ENCODE data around the gene SALL1. TPM values are rescaled to one million over a fixed set of nuclear protein-coding genes. Genes with fewer than 3 reads are reported as not detected.

The SALL1 gene
- total RNA-seq, 1 donor from 2014 or later = not detected

DNA sequence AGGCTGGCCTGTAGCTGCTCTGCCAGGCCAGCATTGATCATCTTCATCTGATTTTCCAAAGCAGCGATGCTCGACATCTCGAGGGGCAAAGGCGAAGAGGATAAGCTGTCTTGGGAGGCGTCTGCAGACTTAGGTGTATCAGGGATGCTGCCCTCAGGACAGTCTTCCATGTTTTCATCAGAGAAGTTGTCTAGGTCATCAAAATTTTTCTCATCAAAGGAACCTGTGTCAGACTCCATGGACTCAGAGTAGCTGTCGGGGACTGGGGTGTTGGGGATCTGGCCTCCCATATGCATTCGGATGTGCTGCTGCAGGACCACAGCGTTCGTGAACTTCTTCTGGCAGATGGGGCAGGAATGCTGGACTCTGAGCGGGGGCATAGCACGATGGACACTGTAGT lies 11.5 kb downstream of the SALL1 start:
- no peak for ATAC-seq

DNA sequence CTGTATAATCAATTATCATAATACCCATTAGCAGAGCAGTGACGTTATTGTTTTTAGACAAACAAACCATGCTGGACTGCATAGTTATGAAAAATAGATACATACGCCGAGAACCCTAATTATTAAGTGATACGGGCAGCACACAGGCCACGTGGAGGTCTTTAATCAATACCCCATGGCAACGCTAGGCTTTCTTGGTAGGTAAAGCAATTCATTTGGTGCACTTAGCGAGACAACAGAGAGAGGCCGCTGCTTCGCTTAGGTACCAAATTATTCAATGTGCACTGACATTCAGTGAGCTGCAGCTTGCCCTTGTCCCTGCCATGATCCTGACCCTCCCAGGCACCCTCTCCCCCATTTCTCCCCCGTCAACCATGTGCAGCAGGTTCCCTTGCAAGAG lies 12.9 kb downstream of the SALL1 start:
- no peak for ATAC-seq

DNA sequence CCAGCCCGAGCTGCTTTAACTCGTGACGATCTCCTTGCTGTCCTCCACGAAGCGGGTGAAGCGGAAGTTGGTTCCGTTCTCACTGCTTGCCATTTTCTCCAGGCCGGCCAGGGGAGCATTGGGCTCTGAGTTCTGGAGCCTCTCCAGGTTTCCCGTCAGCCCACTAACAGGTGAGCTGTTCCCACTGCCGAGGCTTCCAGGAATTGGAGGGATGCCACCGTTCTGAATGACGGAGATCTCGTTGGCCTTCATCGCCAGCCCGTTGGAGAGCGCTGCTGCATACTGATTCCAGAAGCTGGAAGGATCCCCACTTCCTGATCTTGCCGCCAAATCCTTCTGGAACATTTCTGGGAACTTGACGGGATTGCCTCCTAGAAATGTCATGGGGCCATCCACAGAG lies 14.0 kb downstream of the SALL1 start:
- ATAC-seq = no peak

- no peak for ATAC-seq
Observed at GRCh38 chr16:51134876-51135275, 16.2 kb downstream of the SALL1 start.

DNA sequence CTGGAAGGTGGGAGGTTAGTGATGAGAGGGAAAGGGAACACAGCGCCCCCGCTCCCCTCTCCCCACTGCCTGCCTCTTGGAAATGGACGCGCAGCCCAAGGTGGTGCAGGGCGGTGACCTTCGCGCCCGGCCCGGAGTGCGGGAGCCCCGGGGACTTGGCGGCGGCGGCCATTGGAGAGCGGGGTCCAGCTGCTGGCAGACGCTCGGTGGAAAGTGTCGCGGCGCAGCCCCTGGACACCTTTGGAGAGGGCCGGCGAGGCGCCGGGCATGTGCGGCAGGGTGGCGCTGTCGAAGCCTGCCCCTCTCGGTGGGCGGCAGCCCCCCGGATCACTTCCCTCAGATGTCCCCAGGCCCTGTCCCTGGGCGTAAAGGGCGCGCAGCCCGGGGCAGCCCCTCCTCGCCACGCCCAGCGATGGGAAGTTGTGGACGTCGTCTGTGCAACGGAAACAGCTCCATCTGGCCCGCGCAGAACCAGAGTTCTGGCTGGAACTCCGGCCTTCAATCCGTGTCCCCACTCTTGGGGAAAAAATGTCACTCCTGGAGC lies 16.7 kb downstream of the SALL1 start:
- no peak for ATAC-seq

- no peak for ATAC-seq
Observed at GRCh38 chr16:51133688-51134087, 17.4 kb downstream of the SALL1 start.

DNA sequence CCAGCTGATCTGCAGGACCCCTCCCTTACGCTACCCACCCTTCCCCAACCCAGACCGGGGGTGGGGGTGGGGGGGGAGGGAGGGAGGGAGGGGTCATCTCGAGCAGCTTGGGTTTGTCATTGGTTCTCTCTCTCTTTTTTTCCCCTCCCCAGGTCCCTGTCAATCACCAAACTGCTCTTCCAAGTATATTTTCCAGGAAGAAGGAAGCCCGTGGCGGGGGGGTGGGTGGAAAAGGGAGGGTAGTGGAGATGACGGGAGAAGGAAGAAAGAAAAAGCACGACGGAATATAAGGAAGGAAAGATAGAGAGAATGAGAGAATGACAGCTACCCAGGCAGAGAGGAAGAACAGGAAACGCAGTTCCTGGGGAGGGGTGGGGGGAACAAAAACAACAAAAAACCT lies 17.9 kb downstream of the SALL1 start:
- ATAC-seq = no peak

- ATAC-seq = no peak
Observed at GRCh38 chr16:51132490-51133115, 18.5 kb downstream of the SALL1 start.

DNA sequence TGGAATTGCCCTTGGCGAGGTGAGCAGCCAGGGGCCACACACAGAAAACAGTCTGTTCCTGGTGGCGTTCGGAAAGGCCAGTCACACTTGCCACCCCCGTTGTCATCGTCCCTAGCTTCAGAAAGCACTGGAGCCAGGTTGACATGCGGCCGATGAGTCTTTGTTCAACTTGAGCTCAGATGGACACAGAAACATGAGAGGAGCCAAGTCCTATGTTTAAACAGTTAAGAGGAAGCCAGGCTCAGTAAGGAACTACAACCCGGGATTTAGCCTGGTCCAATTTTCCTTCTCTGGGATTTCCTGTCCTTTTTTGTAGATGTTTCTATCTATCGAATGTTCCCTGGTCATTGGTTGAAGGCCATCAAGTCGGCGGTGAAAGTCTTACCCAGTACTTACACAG lies 19.5 kb downstream of the SALL1 start:
- ATAC-seq = no peak

GRCh38 chr16:51129105-51129504 lies 22.0 kb downstream of the SALL1 start:
- no peak for ATAC-seq

DNA sequence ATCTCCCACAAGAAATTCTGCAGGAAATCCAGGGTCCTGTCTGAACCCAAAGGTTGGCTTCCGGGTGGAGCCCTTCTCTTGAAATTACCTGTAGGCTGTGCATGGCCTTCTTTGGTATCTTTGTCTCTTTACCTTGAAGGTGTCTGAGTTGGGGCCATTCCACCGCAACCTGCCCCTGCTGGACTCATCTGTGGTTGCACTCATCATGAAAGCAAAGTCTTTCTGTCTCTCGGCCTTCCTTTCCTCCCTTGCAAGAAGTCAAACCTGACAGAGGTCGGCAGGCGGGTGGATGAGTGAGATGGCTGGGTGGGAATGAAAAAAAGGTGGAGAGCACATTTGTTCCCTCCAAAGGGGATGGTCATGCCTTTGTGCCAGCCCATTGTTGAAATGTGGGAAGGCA lies 25.1 kb downstream of the SALL1 start:
- ATAC-seq = no peak

- ATAC-seq = no peak
Observed at GRCh38 chr16:51124896-51125295, 26.2 kb downstream of the SALL1 start.

DNA sequence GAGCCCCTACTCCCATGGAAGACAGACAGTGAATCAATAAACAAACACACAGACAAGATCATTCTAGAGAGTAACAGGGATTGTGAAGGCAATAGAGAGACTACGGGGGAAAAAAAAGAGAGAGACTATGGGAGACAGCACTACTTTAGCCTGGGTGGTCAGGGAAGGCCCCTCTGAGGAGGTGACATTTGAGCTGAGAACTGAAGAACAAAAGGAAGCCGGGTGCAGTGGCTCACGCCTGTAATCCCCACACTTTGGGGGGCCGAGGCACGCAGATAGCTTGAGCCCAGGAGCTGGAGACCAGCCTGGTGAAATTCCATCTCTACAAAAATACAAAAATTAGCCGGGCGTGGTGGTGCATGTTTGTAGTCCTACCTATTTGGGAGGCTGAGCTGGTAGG lies 29.2 kb downstream of the SALL1 start:
- ATAC-seq = no peak

- ATAC-seq = no peak
Observed at GRCh38 chr16:51120730-51121347, 30.2 kb downstream of the SALL1 start.

GRCh38 chr16:51119973-51120729 lies 30.9 kb downstream of the SALL1 start:
- ATAC-seq = no peak

DNA sequence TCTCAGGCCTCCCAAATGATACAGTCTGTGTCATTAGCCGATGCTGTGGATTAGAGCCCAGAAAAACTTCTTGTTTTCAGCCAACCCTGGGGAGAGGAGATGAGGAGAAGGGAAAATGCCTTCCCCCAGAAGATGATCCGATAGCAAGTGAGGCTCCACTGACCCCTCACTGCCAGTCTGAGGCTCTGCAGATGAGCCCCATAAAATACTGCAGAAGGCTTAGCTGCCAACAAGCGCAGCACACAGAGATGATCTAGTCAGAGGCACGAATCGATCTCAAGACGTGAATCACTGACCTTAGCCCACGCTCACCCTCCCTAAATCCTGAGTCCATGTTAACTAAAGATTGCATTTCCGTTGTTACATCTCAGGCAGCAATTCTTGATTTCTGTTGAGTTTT lies 31.5 kb downstream of the SALL1 start:
- ATAC-seq = no peak

GRCh38 chr16:51116353-51116752 lies 34.7 kb downstream of the SALL1 start:
- no peak for ATAC-seq

DNA sequence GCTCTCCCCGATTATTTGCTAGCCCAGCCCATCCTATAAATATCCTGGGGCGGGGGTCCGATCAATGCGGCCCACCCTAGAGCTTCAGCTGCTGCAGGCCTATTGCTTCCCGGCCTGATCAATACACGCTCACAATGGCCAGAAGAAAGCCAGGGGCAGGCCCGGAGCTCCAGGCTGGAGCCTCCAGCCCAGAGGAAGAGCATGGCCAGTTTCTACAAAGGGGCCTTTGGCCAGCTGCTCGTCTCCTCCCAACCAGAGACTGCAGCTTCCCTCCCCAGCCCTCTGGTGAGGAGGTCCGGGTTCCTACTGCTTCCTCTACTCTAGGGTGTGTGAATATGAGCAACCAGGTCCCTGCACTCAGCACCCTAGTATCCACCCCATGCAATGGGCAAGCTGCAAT lies 36.7 kb downstream of the SALL1 start:
- no peak for ATAC-seq

- ATAC-seq = no peak
Observed at GRCh38 chr16:51113236-51114125, 37.6 kb downstream of the SALL1 start.

DNA sequence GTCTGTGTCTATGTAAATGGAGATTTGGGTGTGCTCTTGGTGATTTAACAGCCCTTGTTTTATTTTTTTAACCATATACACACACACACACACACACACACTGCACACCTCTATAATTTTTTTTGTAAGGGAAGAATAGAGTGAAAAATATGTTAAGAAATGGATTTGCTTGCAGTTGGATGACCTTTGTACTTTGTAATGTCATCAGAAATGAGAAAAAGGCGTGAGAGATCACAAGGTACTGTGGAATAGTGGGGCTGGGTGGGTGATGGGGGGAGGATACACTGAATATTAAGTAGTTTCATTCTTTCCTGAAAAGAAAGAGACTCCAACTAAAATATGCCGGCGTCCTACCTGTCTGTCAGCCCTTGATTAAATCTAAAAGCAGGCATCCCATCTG lies 38.7 kb downstream of the SALL1 start:
- ATAC-seq = no peak

DNA sequence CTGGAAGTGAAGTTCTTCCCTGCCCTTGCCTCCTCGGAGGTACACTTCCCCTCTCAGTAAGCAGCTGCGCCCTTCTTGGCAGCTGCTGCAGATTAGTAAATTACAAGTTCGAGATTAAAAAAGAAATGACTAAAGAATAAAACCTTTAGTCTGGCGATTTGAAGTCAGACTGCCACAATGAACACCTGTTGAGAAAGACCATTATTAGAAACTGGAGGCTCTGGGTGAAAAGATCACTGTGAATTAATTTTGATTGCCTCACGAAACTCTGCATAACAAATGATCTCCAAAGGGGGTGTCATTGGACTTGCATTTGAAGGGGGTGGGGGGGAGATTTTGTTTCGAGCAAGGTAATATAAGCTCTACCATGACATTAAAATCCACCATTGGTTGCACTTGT lies 39.3 kb downstream of the SALL1 start:
- ATAC-seq = no peak

- no peak for ATAC-seq
Observed at GRCh38 chr16:51110700-51111157, 40.3 kb downstream of the SALL1 start.

GRCh38 chr16:51109173-51109572 lies 41.9 kb downstream of the SALL1 start:
- ATAC-seq = no peak
